Activated naive CD4-positive, alpha-beta T cell treated with anti-CD3 and anti-CD28 coated beads, Interleukin-2, amount 50 U/mL, for 16 hours (primary cell): ENCODE data around the gene CCDC70.

ENCODE experiments used
- DNase-seq: peaks from one replicate; pipeline ENCODE4 v3.0.0-alpha.2; 2020

Gene CCDC70

DNA sequence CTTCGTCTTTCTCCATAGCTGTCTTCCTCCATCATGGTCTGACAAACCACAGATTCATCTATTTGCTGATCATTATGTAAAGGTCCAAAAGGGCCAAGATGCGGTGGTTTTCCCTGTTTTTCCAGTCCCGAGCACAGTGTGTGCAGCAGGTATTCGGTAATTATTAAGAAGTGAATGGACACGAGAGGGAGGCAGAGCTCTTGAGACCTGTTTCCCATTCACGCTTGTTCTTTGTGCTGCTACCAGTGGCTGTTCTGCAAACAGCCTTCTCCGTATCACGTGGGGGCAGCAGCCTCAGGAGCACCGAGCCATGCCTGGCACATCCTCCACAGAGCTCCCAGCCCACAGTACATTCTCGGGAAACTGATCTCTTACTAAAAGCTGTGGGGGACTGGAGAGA is 50.3 kb downstream of the CCDC70 start:
- DNase-seq: no peak

DNA sequence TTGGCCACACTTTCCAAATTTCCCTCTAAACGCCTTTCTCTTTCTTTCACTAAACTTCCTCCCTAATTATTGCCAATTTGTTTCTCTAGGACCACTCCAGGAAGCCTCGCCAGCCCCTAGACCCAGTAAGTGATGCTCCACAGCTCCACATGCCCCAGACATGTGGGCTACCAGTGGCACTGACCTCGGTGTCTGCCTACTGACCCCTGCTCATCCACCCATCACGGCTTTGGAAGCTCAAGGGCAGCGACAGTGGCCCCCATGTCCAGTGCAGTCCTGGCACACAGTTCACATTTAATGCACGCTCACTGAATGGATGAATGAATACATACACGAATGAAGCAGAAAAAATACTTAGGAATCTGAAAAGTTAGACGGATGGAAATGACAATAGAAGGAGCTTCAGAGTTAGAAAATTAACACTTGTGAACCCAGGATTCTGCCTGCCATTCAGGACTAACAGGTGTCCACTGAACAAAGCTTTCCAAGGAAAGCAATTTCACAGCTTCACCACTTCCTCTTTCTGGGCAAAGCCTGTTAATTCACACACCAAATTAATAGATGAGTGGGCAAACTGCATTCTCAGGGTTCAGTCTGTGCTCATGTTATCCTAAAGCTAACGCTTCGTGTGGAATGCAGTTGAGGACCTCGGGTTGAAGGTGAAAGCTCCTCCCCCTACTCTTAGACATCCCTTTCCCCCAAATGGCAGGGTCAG is 50.9 kb downstream of the CCDC70 start:
- DNase-seq: no peak

DNA sequence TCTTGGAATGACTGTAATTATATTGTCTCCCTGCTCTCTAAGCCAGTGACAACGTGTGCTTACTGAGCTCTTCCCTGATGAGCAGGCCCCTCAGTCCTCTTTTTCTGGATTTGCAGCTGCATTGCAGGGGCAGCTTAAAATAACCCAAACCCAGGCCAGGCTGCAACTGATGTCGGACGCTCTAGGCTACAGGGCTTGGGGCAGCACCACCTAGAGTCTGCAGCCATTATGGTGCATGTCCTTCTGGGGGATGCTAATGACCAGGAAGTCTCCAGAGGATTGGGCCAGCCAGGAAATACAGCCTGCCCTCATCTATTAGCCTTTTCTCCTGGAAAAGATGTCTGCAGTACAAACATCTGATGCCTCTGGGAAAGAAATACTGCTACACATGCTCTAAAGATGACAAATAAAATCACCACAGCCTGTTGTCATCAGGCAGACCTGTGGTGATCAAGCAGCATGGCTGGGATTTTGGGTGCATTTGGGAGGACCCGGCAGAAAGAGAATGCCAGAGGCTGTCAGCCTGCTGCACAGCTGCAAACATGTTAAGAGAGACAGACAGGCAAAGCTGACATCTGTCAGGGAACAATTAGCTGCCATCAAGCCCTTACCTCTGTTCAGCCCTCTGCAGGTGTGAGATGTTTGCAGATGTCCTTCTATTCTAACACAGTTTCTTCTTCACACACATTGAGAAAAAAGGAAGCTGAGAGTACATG is 51.8 kb downstream of the CCDC70 start:
- no peak for DNase-seq

DNA sequence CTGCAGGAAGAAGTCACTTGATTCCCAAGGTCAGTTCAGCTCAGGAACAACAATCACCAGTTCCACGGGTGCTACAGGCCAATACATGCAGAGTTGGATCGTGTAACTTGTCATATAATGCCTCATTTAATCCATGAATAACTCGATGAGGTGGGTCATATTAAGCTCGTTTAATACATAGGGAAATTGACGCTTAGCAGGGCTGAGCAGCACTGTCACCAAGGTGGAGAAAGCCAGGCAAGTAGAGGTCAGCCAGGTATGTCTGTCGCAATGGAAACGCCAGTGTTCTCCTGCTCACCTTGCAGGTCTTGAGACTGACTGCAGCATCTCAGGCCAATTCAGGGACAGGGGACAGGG is 52.3 kb downstream of the CCDC70 start:
- DNase-seq: no peak
